Smooth muscle cell (in vitro differentiated cells): ENCODE data around the gene GCAT. TPM values are rescaled to one million over a fixed set of nuclear protein-coding genes. Genes with fewer than 3 reads are reported as not detected.
A peak's percentile ranks its signal among the peaks of the same experiment; 100 is the strongest.

Experiments used
- DNase-seq: peaks from one replicate; lab custom pipeline; 2025; ENCODE audit not compliant: unreplicated experiment; lab: John Stamatoyannopoulos, UW
- H2AFZ ChIP-seq: fragments of 200-600 bp; sonication (generic); 2 replicates; pipeline ENCODE4 v1.6.0; 2016; ENCODE audit warnings: antibody characterized with exemption, low read depth, mild to moderate bottlenecking
- H3F3A ChIP-seq: fragments of 200-600 bp; sonication (generic); 2 replicates; pipeline ENCODE4 v1.6.0; 2017; ENCODE audit warnings: antibody characterized with exemption, low read depth
- H3K27ac ChIP-seq: fragments of 200-600 bp; sonication (generic); 2 replicates; pipeline ENCODE4 v1.5.1; 2016; ENCODE audit warnings: low read depth, mild to moderate bottlenecking
- H3K27me3 ChIP-seq: fragments of 200-600 bp; sonication (generic); 2 replicates; pipeline ENCODE4 v1.6.1; 2016; ENCODE audit warnings: low read depth, mild to moderate bottlenecking
- H3K36me3 ChIP-seq: fragments of 200-600 bp; sonication (generic); 2 replicates; pipeline ENCODE4 v1.5.1; 2016; ENCODE audit warnings: low read depth
- H3K4me1 ChIP-seq: fragments of 200-600 bp; sonication (generic); 2 replicates; pipeline ENCODE4 v1.5.1; 2016; ENCODE audit warnings: low read depth
- H3K4me2 ChIP-seq: fragments of 200-600 bp; sonication (generic); 2 replicates; pipeline ENCODE4 v1.6.0; 2016; ENCODE audit warnings: mild to moderate bottlenecking
- H3K4me3 ChIP-seq: fragments of 200-600 bp; sonication (generic); 2 replicates; pipeline ENCODE4 v1.5.1; 2016; ENCODE audit warnings: mild to moderate bottlenecking
- H3K79me2 ChIP-seq: fragments of 200-600 bp; sonication (generic); 2 replicates; pipeline ENCODE4 v1.6.0; 2016; ENCODE audit warnings: low read depth, mild to moderate bottlenecking
- H3K9ac ChIP-seq: fragments of 200-600 bp; sonication (generic); 2 replicates; pipeline ENCODE4 v1.6.0; 2016; ENCODE audit warnings: low read depth
- H3K9me3 ChIP-seq: fragments of 200-600 bp; sonication (generic); replicated peaks from 2 replicates; pipeline ENCODE4 v1.5.1; 2016; ENCODE audit warnings: low read depth
- H4K20me1 ChIP-seq: fragments of 200-600 bp; sonication (generic); 2 replicates; pipeline ENCODE4 v1.6.0; 2016; ENCODE audit warnings: low read depth
- CTCF ChIP-seq: fragments of 200-600 bp; sonication (generic); IDR thresholded peaks from 2 replicates; pipeline ENCODE4 v1.5.1; 2017; ENCODE audit warnings: borderline replicate concordance, mild to moderate bottlenecking, antibody characterized with exemption; ENCODE audit not compliant: insufficient read depth, poor library complexity, severe bottlenecking
- WGBS: methylation state at CpG from one replicate; pipeline ENCODE4 v1.1.7; 2016; ENCODE audit warnings: low lambda C conversion rate; 5-methylcytosine and 5-hydroxymethylcytosine counted together
- polyA plus RNA-seq: library from polyadenylated mRNA; unstranded; fragments of >200 nt; fragmentation: Nextera tagmentation; extraction: Ambion mirVana; gene quantifications from 2 replicates; pipeline ENCODE4 v1.2.1, GENCODE V29; 2016
- total RNA-seq: library from RNA; depleted of rRNA; stranded (reverse); fragments of >200 nt; gene quantifications from 2 replicates; pipeline ENCODE4 v1.2.3, GENCODE V29; 2014

Gene GCAT
- total and polyA plus RNA-seq, 2 experiments from 2014 or later = 13.5 to 30.6 TPM

- Histone ChIP-seq H3K79me2 (peaks cover 52% of the 10 kb centered on the region), H3K9me3 (no peaks in the 10 kb centered on the region), H3K4me1 (peaks cover 11% of the 10 kb centered on the region), H3K27ac (no peak overlapping the region), H3F3A (no peaks in the 10 kb centered on the region), H3K36me3 (peaks cover 8% of the 10 kb centered on the region), H3K4me2 (peak overlapping the region; percentile 44), H2AFZ (no peak overlapping the region), H4K20me1 (peaks cover 28% of the 10 kb centered on the region), H3K9ac (no peak overlapping the region), H3K4me3 (no peak overlapping the region), H3K27me3 (no peaks in the 10 kb centered on the region)
- no peak for DNase-seq
- 88% methylated on average over 4 of the region's 4 CpGs for WGBS
- TF ChIP-seq CTCF = no peak
Observed at GRCh38 chr22:37850801-37851200, 43.1 kb downstream of the GCAT start.

DNA sequence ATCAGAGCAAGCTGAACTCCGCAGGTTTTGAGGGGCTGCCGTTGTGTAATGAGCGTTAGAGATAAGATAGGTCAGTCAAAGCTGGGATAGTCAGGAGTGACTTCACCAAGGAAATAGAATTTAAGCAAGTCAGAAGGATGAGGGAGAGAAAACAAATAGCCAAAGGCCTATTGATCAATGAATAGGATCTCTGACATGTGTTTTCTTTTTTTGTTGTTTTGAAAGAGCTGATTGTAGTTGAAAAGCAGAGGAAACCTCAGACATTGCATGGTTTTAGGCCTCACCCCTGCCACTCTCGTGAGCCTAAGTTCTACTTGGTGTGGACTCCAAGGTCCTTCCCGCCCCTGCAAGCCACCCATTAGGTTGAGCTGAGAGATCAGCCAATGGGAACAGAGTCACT is 44.7 kb downstream of the GCAT start:
- Histone ChIP-seq H4K20me1 (peaks cover 31% of the 10 kb centered on the region), H3K36me3 (peaks cover 8% of the 10 kb centered on the region)

DNA sequence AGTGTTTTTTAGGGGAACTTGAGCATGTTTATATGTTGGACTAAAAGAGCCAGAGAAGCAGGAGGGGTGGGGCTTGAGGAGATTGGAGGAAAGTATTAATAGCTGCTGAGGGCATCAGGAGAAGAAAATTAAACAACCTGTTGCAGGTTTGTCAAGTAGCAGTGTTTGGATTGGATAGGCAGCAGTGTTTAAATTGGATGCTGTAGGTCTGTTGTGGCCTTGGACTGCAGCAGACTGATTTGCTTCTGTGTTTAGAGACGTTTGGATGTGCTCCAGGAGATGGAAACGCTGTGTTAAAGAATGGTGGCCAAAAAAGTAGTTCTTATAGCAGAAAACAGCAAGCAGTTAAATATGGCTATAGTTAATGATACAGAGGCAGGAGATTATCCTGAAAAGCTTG is 47.2 kb downstream of the GCAT start:
- H4K20me1 ChIP-seq = peaks cover 37% of the 10 kb centered on the region

More for the DNA sequence above, 44.7 kb downstream of the GCAT start:
- H3K27ac ChIP-seq = no peak overlapping the region
- no peak for DNase-seq
- no peak overlapping the region for H3K4me2 ChIP-seq
- H2AFZ ChIP-seq = no peak overlapping the region
- no peaks in the 10 kb centered on the region for H3F3A ChIP-seq
- peaks cover 11% of the 10 kb centered on the region for H3K4me1 ChIP-seq
- H3K4me3 ChIP-seq = no peak overlapping the region
- 95% methylated on average over 5 of the region's 5 CpGs for WGBS
- no peak for TF ChIP-seq CTCF
- H3K9me3 ChIP-seq = no peaks in the 10 kb centered on the region
- H3K79me2 ChIP-seq = peaks cover 52% of the 10 kb centered on the region
- H3K27me3 ChIP-seq = no peaks in the 10 kb centered on the region
- no peak overlapping the region for H3K9ac ChIP-seq

More for the DNA sequence above, 47.2 kb downstream of the GCAT start:
- H3K4me2 ChIP-seq = no peak overlapping the region
- peaks cover 49% of the 10 kb centered on the region for H3K79me2 ChIP-seq
- H3K4me3 ChIP-seq = no peak overlapping the region
- no peak for DNase-seq
- no peak overlapping the region for H3K27ac ChIP-seq
- peaks cover 8% of the 10 kb centered on the region for H3K36me3 ChIP-seq
- H3K9ac ChIP-seq = no peak overlapping the region
- no peak overlapping the region for H2AFZ ChIP-seq
- no peaks in the 10 kb centered on the region for H3K9me3 ChIP-seq
- no peaks in the 10 kb centered on the region for H3F3A ChIP-seq
- TF ChIP-seq CTCF = no peak
- H3K4me1 ChIP-seq = peaks cover 10% of the 10 kb centered on the region
- no peaks in the 10 kb centered on the region for H3K27me3 ChIP-seq
- 96% methylated on average over 2 of the region's 2 CpGs for WGBS
